HL-60 (cell line): ENCODE data around the gene MAP6D1.

Experiments
- DNase-seq, 2 experiments: peaks; one replicate each; pipeline ENCODE4 v3.0.0-alpha.2; 2010 to 2020; ENCODE audit warnings: low read depth in 1 of 2, low spot score in 1 of 2
- H3K27ac ChIP-seq: fragments of 250-450 bp; sonication (Bioruptor Pico); replicated peaks from 2 replicates; pipeline ENCODE4 v1.5.1; 2020; ENCODE audit warnings: mild to moderate bottlenecking, moderate library complexity
- H3K27me3 ChIP-seq: fragments of 250-450 bp; sonication (Bioruptor Pico); 2 replicates; pipeline ENCODE4 v1.5.1; 2021; ENCODE audit warnings: mild to moderate bottlenecking, moderate library complexity; ENCODE audit not compliant: insufficient read depth, poor library complexity, severe bottlenecking
- H3K4me3 ChIP-seq: replicated peaks from 2 replicates; pipeline ENCODE4 v1.5.1; 2011; ENCODE audit warnings: mild to moderate bottlenecking, control low read depth, low read length; ENCODE audit not compliant: insufficient read depth
- GABPA ChIP-seq: IDR thresholded peaks from 2 replicates; pipeline ENCODE4 v1.6.1; 2012; ENCODE audit warnings: low read depth
- POLR2AphosphoS5 ChIP-seq: IDR thresholded peaks from 2 replicates; pipeline ENCODE4 v1.6.1; 2012; ENCODE audit warnings: low read depth
- REST ChIP-seq: IDR thresholded peaks from 2 replicates; pipeline ENCODE4 v1.6.1; 2012; ENCODE audit warnings: low read depth; ENCODE audit not compliant: insufficient replicate concordance
- SPI1 ChIP-seq: IDR thresholded peaks from 2 replicates; pipeline ENCODE4 v1.6.1; 2012; ENCODE audit warnings: low read depth, mild to moderate bottlenecking, borderline replicate concordance
- TF ChIP-seq, protein P1 (sequence below): IDR thresholded peaks from one replicate; pipeline ENCODE4 v1.5.1; 2011; ENCODE audit warnings: low read length, control low read depth, inconsistent platforms; ENCODE audit not compliant: insufficient read depth

MAP6D1 gene

GRCh38 chr3:183844606-183845005, 19.2 kb upstream of the MAP6D1 start:
- H3K27me3 ChIP-seq: no peaks in the 10 kb centered on the region
- H3K4me3 ChIP-seq: no peak overlapping the region
- TF ChIP-seq REST: no peak
- TF ChIP-seq, protein P1, sequence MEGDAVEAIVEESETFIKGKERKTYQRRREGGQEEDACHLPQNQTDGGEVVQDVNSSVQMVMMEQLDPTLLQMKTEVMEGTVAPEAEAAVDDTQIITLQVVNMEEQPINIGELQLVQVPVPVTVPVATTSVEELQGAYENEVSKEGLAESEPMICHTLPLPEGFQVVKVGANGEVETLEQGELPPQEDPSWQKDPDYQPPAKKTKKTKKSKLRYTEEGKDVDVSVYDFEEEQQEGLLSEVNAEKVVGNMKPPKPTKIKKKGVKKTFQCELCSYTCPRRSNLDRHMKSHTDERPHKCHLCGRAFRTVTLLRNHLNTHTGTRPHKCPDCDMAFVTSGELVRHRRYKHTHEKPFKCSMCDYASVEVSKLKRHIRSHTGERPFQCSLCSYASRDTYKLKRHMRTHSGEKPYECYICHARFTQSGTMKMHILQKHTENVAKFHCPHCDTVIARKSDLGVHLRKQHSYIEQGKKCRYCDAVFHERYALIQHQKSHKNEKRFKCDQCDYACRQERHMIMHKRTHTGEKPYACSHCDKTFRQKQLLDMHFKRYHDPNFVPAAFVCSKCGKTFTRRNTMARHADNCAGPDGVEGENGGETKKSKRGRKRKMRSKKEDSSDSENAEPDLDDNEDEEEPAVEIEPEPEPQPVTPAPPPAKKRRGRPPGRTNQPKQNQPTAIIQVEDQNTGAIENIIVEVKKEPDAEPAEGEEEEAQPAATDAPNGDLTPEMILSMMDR: no peak
- no peak for TF ChIP-seq SPI1
- TF ChIP-seq POLR2AphosphoS5: no peak
- TF ChIP-seq GABPA: no peak
- H3K27ac ChIP-seq: no peak overlapping the region
- DNase-seq: no peak

DNA sequence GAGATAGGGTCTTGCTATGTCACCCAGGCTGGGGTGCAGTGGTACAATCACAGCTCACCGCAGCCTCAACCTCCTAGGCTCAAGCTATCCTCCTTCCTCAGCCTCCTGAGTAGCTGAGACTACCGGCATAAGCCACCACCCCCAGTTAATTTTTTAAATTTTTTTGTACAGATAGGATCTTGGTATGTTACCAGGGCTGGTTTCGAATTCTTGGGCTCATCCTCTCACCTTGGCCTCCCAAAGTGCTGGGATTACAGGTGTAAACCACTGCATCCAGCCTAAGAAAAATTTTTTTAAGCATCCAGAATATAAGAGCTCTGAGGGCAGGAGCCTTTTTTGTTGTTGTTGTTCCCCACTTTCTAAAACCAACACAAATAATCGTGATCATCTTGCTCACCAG, 14.4 kb upstream of the MAP6D1 start:
- no peaks in the 10 kb centered on the region for H3K27me3 ChIP-seq
- no peak for DNase-seq
- no peak overlapping the region for H3K4me3 ChIP-seq
- no peak overlapping the region for H3K27ac ChIP-seq
- TF ChIP-seq SPI1 (no peak), GABPA (no peak), POLR2AphosphoS5 (no peak), REST (no peak)

DNA sequence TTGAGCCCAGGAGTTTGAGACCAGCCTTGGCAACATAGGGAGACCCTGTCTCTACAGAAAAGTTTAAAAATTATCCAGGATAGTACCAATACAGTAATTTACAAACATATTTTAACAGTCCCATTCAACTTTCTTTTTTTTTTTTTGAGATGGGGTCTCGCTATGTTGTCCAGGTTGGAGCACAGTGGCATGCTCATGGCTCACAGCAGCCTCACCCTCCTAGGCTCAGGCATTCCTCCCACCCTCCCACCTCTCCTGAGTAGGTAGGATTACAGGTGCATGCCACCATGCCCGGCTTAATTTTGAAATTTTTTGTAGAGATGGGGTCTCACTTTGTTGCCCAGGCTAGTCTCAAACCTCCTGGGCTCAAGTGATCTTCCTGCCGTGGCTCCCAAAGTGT, 12.5 kb upstream of the MAP6D1 start:
- Histone ChIP-seq H3K27me3 (no peaks in the 10 kb centered on the region), H3K4me3 (no peak overlapping the region), H3K27ac (no peak overlapping the region)
- DNase-seq: no peak
- TF ChIP-seq GABPA (no peak), REST (no peak), POLR2AphosphoS5 (no peak), SPI1 (no peak)
- TF ChIP-seq, protein P1: no peak

GRCh38 chr3:183837390-183837789, 12.0 kb upstream of the MAP6D1 start:
- TF ChIP-seq, protein P1: no peak
- TF ChIP-seq GABPA (no peak), SPI1 (no peak), POLR2AphosphoS5 (no peak), REST (no peak)
- no peak for DNase-seq
- H3K4me3 ChIP-seq: no peak overlapping the region
- no peak overlapping the region for H3K27ac ChIP-seq
- H3K27me3 ChIP-seq: no peaks in the 10 kb centered on the region
